Suprapubic skin (tissue), 4 donors: ENCODE measurements around the gene ENKD1. TPM values are rescaled to one million over a fixed set of nuclear protein-coding genes. Genes with fewer than 3 reads are reported as not detected.

Experiments used
- DNase-seq, 2 donors: peaks; one replicate each; pipeline ENCODE4 v3.0.0-alpha.2; 2019; ENCODE audit warnings: low spot score in 2 of 2
- H3K27ac ChIP-seq: fragments of 200-600 bp; sonication (generic); one replicate; pipeline ENCODE4 v1.5.1; 2019
- H3K27me3 ChIP-seq: fragments of 200-600 bp; sonication (generic); one replicate; pipeline ENCODE4 v1.5.1; 2019
- H3K36me3 ChIP-seq: fragments of 200-600 bp; sonication (generic); one replicate; pipeline ENCODE4 v1.5.1; 2019
- H3K4me1 ChIP-seq: fragments of 200-600 bp; sonication (generic); one replicate; pipeline ENCODE4 v1.5.1; 2019
- H3K4me3 ChIP-seq: fragments of 200-600 bp; sonication (generic); one replicate; pipeline ENCODE4 v1.5.1; 2019; ENCODE audit warnings: mild to moderate bottlenecking
- H3K9me3 ChIP-seq: fragments of 200-600 bp; sonication (generic); one replicate; pipeline ENCODE4 v1.5.1; 2019
- EP300 ChIP-seq: sonication (generic); formaldehyde crosslinking; IDR thresholded peaks from one replicate; pipeline ENCODE4 v1.6.1; 2017; ENCODE audit warnings: antibody characterized with exemption
- POLR2A ChIP-seq, 2 donors: fragments of 450-650 bp; IDR thresholded peaks; one replicate each; pipeline ENCODE4 v1.6.1; 2017; ENCODE audit warnings: antibody characterized with exemption in 2 of 2, mild to moderate bottlenecking in 2 of 2, moderate library complexity in 2 of 2
- POLR2AphosphoS5 ChIP-seq, 3 donors: sonication (generic); formaldehyde crosslinking; IDR thresholded peaks; one replicate each; pipeline ENCODE4 v1.6.1; 2017; ENCODE audit warnings: antibody characterized with exemption in 3 of 3
- WGBS: methylation state at CpG from one replicate; pipeline ENCODE4 v1.1.5; 2018; 5-methylcytosine and 5-hydroxymethylcytosine counted together
- total RNA-seq, 4 donors: library from RNA; depleted of rRNA; stranded (reverse); fragments of >200 nt; gene quantifications; one replicate each; pipeline ENCODE4 v1.1.0, GENCODE V29; 2016
- TF ChIP-seq, protein P1 (sequence below), 2 donors: fragments of 200-600 bp in 1 of 2; fragments of 450-650 bp in 1 of 2; sonication (generic) in 1 of 2; IDR thresholded peaks; one replicate each; pipeline ENCODE4 v1.5.1; 2016 to 2019; ENCODE audit warnings: antibody characterized with exemption in 2 of 2, mild to moderate bottlenecking in 1 of 2, moderate library complexity in 1 of 2

ENKD1 gene
- total RNA-seq, 4 donors from 2014 or later = 10.1 to 33.6 (median 13.7) TPM

DNA sequence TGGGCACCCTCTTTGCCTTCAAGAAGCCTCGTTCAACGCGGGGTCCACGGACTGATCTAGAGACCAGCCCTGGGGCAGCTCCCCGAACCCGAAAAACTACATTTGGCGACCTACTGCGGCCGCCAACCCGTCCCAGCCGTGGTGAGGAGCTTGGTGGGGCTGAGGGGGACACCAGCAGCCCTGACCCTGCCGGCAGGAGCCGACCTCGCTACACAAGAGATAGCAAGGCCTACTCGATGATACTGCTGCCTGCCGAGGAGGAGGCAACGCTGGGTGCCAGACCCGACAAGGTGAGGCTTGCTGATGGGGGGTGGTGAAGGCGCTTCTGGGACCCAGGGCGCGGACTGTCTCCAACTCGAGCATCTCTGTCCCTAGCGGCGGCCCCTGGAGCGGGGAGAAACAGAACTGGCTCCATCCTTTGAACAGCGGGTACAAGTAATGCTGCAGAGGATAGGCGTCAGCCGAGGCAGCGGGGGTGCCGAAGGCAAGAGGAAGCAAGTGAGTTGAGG lies 12.1 kb downstream of the ENKD1 start:
- TF ChIP-seq EP300 (no peak), POLR2A (IDR thresholded peaks at IDR 0.05) (no peak), POLR2AphosphoS5 (IDR thresholded peaks at IDR 0.05) (no peak)
- TF ChIP-seq, protein P1, sequence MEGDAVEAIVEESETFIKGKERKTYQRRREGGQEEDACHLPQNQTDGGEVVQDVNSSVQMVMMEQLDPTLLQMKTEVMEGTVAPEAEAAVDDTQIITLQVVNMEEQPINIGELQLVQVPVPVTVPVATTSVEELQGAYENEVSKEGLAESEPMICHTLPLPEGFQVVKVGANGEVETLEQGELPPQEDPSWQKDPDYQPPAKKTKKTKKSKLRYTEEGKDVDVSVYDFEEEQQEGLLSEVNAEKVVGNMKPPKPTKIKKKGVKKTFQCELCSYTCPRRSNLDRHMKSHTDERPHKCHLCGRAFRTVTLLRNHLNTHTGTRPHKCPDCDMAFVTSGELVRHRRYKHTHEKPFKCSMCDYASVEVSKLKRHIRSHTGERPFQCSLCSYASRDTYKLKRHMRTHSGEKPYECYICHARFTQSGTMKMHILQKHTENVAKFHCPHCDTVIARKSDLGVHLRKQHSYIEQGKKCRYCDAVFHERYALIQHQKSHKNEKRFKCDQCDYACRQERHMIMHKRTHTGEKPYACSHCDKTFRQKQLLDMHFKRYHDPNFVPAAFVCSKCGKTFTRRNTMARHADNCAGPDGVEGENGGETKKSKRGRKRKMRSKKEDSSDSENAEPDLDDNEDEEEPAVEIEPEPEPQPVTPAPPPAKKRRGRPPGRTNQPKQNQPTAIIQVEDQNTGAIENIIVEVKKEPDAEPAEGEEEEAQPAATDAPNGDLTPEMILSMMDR (IDR thresholded peaks at IDR 0.05) = no peak
- H3K27me3 ChIP-seq = peaks cover 53% of the 10 kb centered on the region
- H3K4me3 ChIP-seq = no peak overlapping the region
- WGBS = 56% methylated on average over 22 of the region's 30 CpGs
- peak in 1 of 2 donors; percentile 66 for DNase-seq
- H3K9me3 ChIP-seq = no peaks in the 10 kb centered on the region
- H3K36me3 ChIP-seq = peaks cover 18% of the 10 kb centered on the region
- H3K27ac ChIP-seq = no peak overlapping the region
- H3K4me1 ChIP-seq = peaks cover 30% of the 10 kb centered on the region

DNA sequence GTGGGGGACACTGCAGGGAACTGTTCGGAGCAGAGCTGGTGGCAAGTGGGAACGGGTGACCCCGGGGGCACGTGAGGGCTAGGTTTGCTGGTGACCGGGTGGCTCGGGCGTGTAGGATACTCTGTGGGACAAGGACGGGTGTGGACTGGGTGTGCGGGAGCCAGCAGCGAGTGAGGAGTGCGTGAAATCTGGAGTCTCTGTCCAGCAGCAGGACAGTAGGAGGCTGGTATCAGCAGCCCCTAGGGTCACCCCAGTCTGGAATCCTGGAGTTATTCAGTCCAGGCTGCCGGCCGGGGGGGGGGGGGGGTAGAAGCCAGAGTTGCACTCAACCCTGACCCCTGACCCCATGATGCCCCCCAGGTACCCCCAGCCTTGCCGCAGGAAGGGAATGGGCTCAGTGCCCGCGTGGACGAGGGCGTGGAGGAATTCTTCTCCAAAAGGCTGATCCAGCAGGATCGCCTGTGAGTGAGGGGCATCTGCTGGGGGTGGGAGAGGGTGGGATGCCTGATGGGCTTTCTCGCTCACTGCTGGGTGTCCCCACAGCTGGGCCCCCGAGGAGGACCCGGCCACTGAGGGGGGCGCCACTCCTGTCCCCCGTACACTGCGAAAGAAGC lies 12.7 kb downstream of the ENKD1 start:
- H3K4me3 ChIP-seq = peak overlapping the region; percentile 43
- WGBS = 3% methylated on average over 6 of the region's 25 CpGs
- no peaks in the 10 kb centered on the region for H3K9me3 ChIP-seq
- TF ChIP-seq EP300 (no peak), POLR2A (IDR thresholded peaks at IDR 0.05) (no peak)
- TF ChIP-seq, protein P1 (IDR thresholded peaks at IDR 0.05) = no peak
- peaks cover 59% of the 10 kb centered on the region for H3K27me3 ChIP-seq
- no peak overlapping the region for H3K27ac ChIP-seq
- H3K4me1 ChIP-seq = peaks cover 30% of the 10 kb centered on the region
- H3K36me3 ChIP-seq = peaks cover 18% of the 10 kb centered on the region
- DNase-seq = peak in 1 of 2 donors; percentile 66

DNA sequence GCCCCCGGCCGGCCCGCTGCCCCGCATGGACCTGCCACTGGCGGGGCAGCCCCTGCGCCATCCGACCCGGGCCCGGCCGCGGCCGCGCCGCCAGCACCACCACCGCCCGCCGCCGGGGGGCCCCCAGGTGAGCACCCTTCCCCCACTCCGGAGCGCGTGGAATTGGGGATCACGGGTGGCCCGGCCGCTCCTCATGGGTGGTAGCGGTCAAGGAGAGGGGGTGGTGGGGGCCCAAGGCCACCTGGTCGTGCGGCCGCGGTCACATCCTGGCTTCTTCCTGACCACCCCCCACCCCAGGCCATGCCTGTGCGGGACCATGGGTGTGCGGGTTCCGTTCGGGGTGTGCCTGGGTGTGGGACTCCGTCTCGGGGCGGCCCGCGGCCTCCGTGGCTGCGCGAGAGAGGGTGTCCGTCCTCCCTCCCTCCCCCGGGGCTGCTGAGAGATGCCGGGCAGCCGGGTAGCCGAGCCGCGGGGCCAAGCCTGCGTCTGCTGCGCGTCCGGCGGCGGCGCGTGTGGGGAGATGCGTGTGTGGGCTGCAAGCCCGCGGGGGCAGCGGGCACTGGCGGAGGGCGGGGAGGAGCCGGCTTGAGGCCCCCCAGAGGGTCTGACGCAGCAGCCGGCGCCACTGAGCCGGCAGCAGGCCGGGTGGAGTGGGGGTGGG lies 13.3 kb downstream of the ENKD1 start:
- peak in 1 of 2 donors; percentile 58 for DNase-seq
- Histone ChIP-seq H3K36me3 (peaks cover 16% of the 10 kb centered on the region), H3K4me3 (peak overlapping the region; percentile 43), H3K4me1 (peaks cover 33% of the 10 kb centered on the region), H3K27ac (no peak overlapping the region), H3K9me3 (no peaks in the 10 kb centered on the region), H3K27me3 (peaks cover 65% of the 10 kb centered on the region)
- WGBS = 19% methylated on average over 21 of the region's 68 CpGs
- TF ChIP-seq POLR2AphosphoS5 (IDR thresholded peaks at IDR 0.05) = no peak
- TF ChIP-seq, protein P1 (IDR thresholded peaks at IDR 0.05) = no peak
- TF ChIP-seq POLR2A (IDR thresholded peaks at IDR 0.05) = no peak
- TF ChIP-seq EP300 = no peak

DNA sequence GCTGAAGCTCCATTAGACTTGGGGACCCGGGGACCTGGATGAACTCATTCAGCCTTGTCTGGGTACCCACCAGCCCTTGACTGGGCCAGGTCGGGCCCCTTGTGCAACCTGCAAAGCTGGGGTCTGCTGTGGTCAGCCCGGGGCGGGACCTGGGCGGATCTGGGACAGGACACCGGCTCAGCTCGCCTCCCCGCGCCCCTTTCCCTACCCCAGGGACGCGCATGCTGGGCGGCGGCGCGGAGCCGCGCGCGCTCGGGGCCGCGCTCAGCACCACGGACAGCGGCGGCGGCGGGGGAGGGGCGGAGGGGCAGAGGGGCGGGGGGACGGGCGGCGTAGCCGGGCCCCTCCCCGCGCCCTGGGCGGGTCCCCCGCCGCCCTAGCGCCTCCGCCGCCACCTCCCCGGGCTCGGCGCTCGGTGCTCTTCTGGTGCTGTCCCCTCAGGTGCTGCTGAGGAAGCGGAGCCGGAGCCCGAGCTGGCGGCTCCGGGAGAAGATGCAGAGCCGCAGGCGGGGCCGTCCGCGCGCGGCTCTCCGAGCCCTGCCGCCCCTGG lies 13.9 kb downstream of the ENKD1 start:
- Histone ChIP-seq H3K4me3 (peak overlapping the region; percentile 43), H3K27ac (no peak overlapping the region), H3K27me3 (peaks cover 72% of the 10 kb centered on the region), H3K36me3 (peaks cover 10% of the 10 kb centered on the region), H3K9me3 (no peaks in the 10 kb centered on the region), H3K4me1 (peaks cover 35% of the 10 kb centered on the region)
- TF ChIP-seq POLR2A (IDR thresholded peaks at IDR 0.05) (no peak), EP300 (no peak), POLR2AphosphoS5 (IDR thresholded peaks at IDR 0.05) (no peak)
- TF ChIP-seq, protein P1 (IDR thresholded peaks at IDR 0.05) = no peak
- WGBS = 0% methylated on average over 9 of the region's 59 CpGs
- DNase-seq = peak in 1 of 2 donors; percentile 68

DNA sequence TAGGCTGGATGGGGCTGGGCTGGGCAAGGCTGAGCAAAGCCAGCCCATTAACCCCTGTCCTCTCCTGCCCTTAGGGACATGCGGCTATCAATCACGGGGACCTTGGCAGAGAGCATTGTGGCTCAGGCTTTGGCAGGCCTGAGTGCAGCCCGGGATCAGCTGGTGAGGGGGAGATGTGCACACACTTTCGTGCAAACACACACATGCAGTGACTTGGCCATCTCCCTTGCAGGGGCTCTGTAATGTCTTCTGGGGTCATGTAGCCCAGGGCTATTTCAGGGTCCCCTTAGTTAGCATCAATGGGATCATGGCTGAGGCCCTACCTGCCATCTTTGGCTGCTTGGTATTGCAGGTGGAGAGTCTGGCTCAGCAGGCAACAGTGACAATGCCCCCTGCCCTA lies 14.7 kb downstream of the ENKD1 start:
- H3K27me3 ChIP-seq = peaks cover 80% of the 10 kb centered on the region
- H3K4me1 ChIP-seq = peaks cover 35% of the 10 kb centered on the region
- no peak overlapping the region for H3K4me3 ChIP-seq
- peaks cover 2% of the 10 kb centered on the region for H3K36me3 ChIP-seq
- no peak for DNase-seq
- H3K27ac ChIP-seq = no peak overlapping the region
- H3K9me3 ChIP-seq = no peaks in the 10 kb centered on the region
- no CpG with 5 or more reads among the region's 4 CpGs for WGBS
- TF ChIP-seq POLR2AphosphoS5 (IDR thresholded peaks at IDR 0.05) (no peak), EP300 (no peak), POLR2A (IDR thresholded peaks at IDR 0.05) (no peak)
- TF ChIP-seq, protein P1 (IDR thresholded peaks at IDR 0.05) = no peak
